Measurements from ENCODE around the gene PRIM1.

Gene PRIM1

GRCh38 chr12:56725723-56726102 is 26.4 kb downstream of the PRIM1 start:
- DNase-seq (ENCODE audit: low read depth): no peak
- peak overlapping the region; percentile 99 for H3K4me3 ChIP-seq (replicated peaks; ENCODE audit: low read depth, low read length)
- TF ChIP-seq CTCF (IDR thresholded peaks at IDR 0.05; ENCODE audit: low read length, missing control alignments): no peak

GRCh38 chr12:56724972-56725722 is 27.0 kb downstream of the PRIM1 start, which contains the start of gene NACA:
Gene NACA, minus strand, starts transcription at chr12:56725299. Its CDS starts 778 bp downstream, at chr12:56724521.
- TF ChIP-seq CTCF (IDR thresholded peaks at IDR 0.05; ENCODE audit: low read length, missing control alignments): no peak
- peak within 1 kb of the TSS; percentile 99 for H3K4me3 ChIP-seq (replicated peaks; ENCODE audit: low read depth, low read length)
- DNase-seq (ENCODE audit: low read depth): peak; percentile 98

GRCh38 chr12:56724701-56724971 is 27.5 kb downstream of the PRIM1 start:
- TF ChIP-seq CTCF (IDR thresholded peaks at IDR 0.05; ENCODE audit: low read length, missing control alignments): no peak
- no peak for DNase-seq (ENCODE audit: low read depth)
- peak overlapping the region; percentile 99 for H3K4me3 ChIP-seq (replicated peaks; ENCODE audit: low read depth, low read length)

GRCh38 chr12:56723889-56724700 is 28.0 kb downstream of the PRIM1 start:
- peak; percentile 89 for DNase-seq (ENCODE audit: low read depth)
- peak overlapping the region; percentile 99 for H3K4me3 ChIP-seq (replicated peaks; ENCODE audit: low read depth, low read length)
- TF ChIP-seq CTCF (IDR thresholded peaks at IDR 0.05; ENCODE audit: low read length, missing control alignments): no peak

GRCh38 chr12:56723352-56723751 is 28.8 kb downstream of the PRIM1 start:
- peak overlapping the region; percentile 99 for H3K4me3 ChIP-seq (replicated peaks; ENCODE audit: low read depth, low read length)
- no peak for DNase-seq (ENCODE audit: low read depth)
- no peak for TF ChIP-seq CTCF (IDR thresholded peaks at IDR 0.05; ENCODE audit: low read length, missing control alignments)

- peak overlapping the region; percentile 99 for H3K4me3 ChIP-seq (replicated peaks; ENCODE audit: low read depth, low read length)
- DNase-seq (ENCODE audit: low read depth): no peak
- TF ChIP-seq CTCF (IDR thresholded peaks at IDR 0.05; ENCODE audit: low read length, missing control alignments): no peak
Measured at GRCh38 chr12:56722832-56723231, 29.3 kb downstream of the PRIM1 start.

All from fibroblast of pulmonary artery (primary cell).